LNCaP clone FGC (cell line): ENCODE data around the gene ERVH48-1.
"Not testable (repeated sequence)": the region's sequence is repeated elsewhere in the genome, so short reads cannot be mapped to it uniquely, and the experiment has no call there.

Source experiments
- DNase-seq: peaks from one replicate; pipeline ENCODE4 v3.0.0-alpha.2; 2011; ENCODE audit warnings: low read depth
- H3K4me3 ChIP-seq: 2 replicates; pipeline ENCODE4 v1.5.1; 2011; ENCODE audit warnings: mild to moderate bottlenecking, low read depth, low read length, control low read depth
- CTCF ChIP-seq: IDR thresholded peaks from 2 replicates; pipeline ENCODE4 v1.5.1; 2012; ENCODE audit warnings: mild to moderate bottlenecking; ENCODE audit not compliant: control insufficient read depth, insufficient read depth; ENCODE audit errors: extremely low read depth

Gene ERVH48-1

GRCh38 chr21:42931560-42932235, 6.3 kb upstream of the ERVH48-1 start:
- no peak for DNase-seq
- H3K4me3 ChIP-seq: no peak overlapping the region
- TF ChIP-seq CTCF: no peak

- H3K4me3 ChIP-seq: no peak overlapping the region
- no peak for TF ChIP-seq CTCF
- DNase-seq: no peak
Observed at GRCh38 chr21:42929969-42930368, 4.5 kb upstream of the ERVH48-1 start.

GRCh38 chr21:42927474-42928200, 2.2 kb upstream of the ERVH48-1 start:
- H3K4me3 ChIP-seq, DNase-seq: not testable (repeated sequence)

- no peak for TF ChIP-seq CTCF
- no peak overlapping the region for H3K4me3 ChIP-seq
- DNase-seq: no peak
Observed at GRCh38 chr21:42924433-42924751, 1.0 kb downstream of the ERVH48-1 start.

- H3K4me3 ChIP-seq: no peak overlapping the region
- DNase-seq: peak; percentile 58
- TF ChIP-seq CTCF: peak; percentile 75
Observed at GRCh38 chr21:42923553-42924432, 1.6 kb downstream of the ERVH48-1 start.

GRCh38 chr21:42922918-42923317, 2.5 kb downstream of the ERVH48-1 start:
- no peak overlapping the region for H3K4me3 ChIP-seq
- TF ChIP-seq CTCF: no peak
- no peak for DNase-seq

GRCh38 chr21:42921927-42922326, 3.5 kb downstream of the ERVH48-1 start:
- no peak overlapping the region for H3K4me3 ChIP-seq

More at GRCh38 chr21:42921927-42922326, 3.5 kb downstream of the ERVH48-1 start:
- no peak for DNase-seq
- no peak for TF ChIP-seq CTCF
